HepG2 (cell line): ENCODE data around the gene MNAT1. TPM values are rescaled to one million over a fixed set of nuclear protein-coding genes. Genes with fewer than 3 reads are reported as not detected.
A peak's percentile ranks its signal among the peaks of the same experiment; 100 is the strongest.

Experiments
- ARHGAP35 ChIP-seq: sonication (generic); formaldehyde crosslinking; IDR thresholded peaks from 2 replicates; pipeline ENCODE4 v1.9.0; 2022; ENCODE audit warnings: mild to moderate bottlenecking, inconsistent platforms, moderate library complexity, missing genetic modification reagents, borderline replicate concordance
- ATRX ChIP-seq: sonication (generic); formaldehyde crosslinking; IDR thresholded peaks from 2 replicates; pipeline ENCODE4 v1.4.0; 2020; ENCODE audit warnings: missing genetic modification reagents, borderline replicate concordance
- CENPBD1 ChIP-seq: sonication (generic); formaldehyde crosslinking; IDR thresholded peaks from 2 replicates; pipeline ENCODE4 v1.8.0; 2022; ENCODE audit warnings: missing genetic modification reagents, low read depth, mild to moderate bottlenecking, borderline replicate concordance
- DRAP1 ChIP-seq: IDR thresholded peaks from 2 replicates; pipeline ENCODE4 v1.6.1; 2016; ENCODE audit warnings: missing genetic modification reagents, missing compliant biosample characterization
- EEA1 ChIP-seq: sonication (generic); formaldehyde crosslinking; IDR thresholded peaks from 2 replicates; pipeline ENCODE4 v1.5.1; 2020; ENCODE audit warnings: mild to moderate bottlenecking, missing genetic modification reagents, borderline replicate concordance
- EP300 ChIP-seq, 3 experiments: sonication (generic) in 1 of 3; formaldehyde crosslinking in 1 of 3; IDR thresholded peaks; 2 replicates each; pipeline versions ENCODE4 v1.5.1 to v1.6.1; 2011 to 2020; ENCODE audit warnings: low read depth in 2 of 3, low read length in 2 of 3, borderline replicate concordance in 1 of 3, improper control_type of control experiment in 1 of 3, mild to moderate bottlenecking in 1 of 3, missing genetic modification reagents in 1 of 3, moderate library complexity in 1 of 3
- MTF2 ChIP-seq: sonication (generic); formaldehyde crosslinking; IDR thresholded peaks from 2 replicates; pipeline ENCODE4 v1.5.0; 2020; ENCODE audit warnings: missing genetic modification reagents, borderline replicate concordance
- MXD1 ChIP-seq: sonication (generic); formaldehyde crosslinking; IDR thresholded peaks from 2 replicates; pipeline ENCODE4 v1.4.0; 2020; ENCODE audit warnings: mild to moderate bottlenecking, missing genetic modification reagents
- MYNN ChIP-seq: sonication (generic); formaldehyde crosslinking; IDR thresholded peaks from 2 replicates; pipeline ENCODE4 v1.4.0; 2020; ENCODE audit warnings: mild to moderate bottlenecking, low read depth, missing genetic modification reagents
- NCOR1 ChIP-seq: fragments of 200-600 bp; sonication (generic); IDR thresholded peaks from 2 replicates; pipeline ENCODE4 v1.7.0; 2017; ENCODE audit warnings: antibody characterized with exemption, low read length, borderline replicate concordance
- PATZ1 ChIP-seq: sonication (generic); formaldehyde crosslinking; IDR thresholded peaks from 2 replicates; pipeline ENCODE4 v1.4.0; 2020; ENCODE audit warnings: missing genetic modification reagents
- RARA ChIP-seq: IDR thresholded peaks from 2 replicates; pipeline ENCODE4 v1.6.1; 2016; ENCODE audit warnings: missing genetic modification reagents, missing compliant biosample characterization
- SIX4 ChIP-seq: sonication (generic); formaldehyde crosslinking; IDR thresholded peaks from 2 replicates; pipeline ENCODE4 v1.4.0; 2020; ENCODE audit warnings: missing genetic modification reagents
- SOX5 ChIP-seq: IDR thresholded peaks from 2 replicates; pipeline ENCODE4 v1.6.1; 2016; ENCODE audit warnings: borderline replicate concordance
- SYNCRIP ChIP-seq: fragments of 200-400 bp; formaldehyde crosslinking; IDR thresholded peaks from 2 replicates; pipeline ENCODE4 v1.6.1; 2018; ENCODE audit warnings: mild to moderate bottlenecking, low read depth, low read length; ENCODE audit not compliant: insufficient read depth
- TCF12 ChIP-seq, 2 experiments: fragments of 450-650 bp in 1 of 2; sonication (generic) in 1 of 2; formaldehyde crosslinking in 1 of 2; IDR thresholded peaks; 2 replicates each; pipeline versions ENCODE4 v1.6.1 to v1.8.0; 2017 to 2022; ENCODE audit warnings: antibody characterized with exemption in 1 of 2, mild to moderate bottlenecking in 1 of 2, missing genetic modification reagents in 1 of 2, moderate library complexity in 1 of 2
- TFE3 ChIP-seq: IDR thresholded peaks from 2 replicates; pipeline ENCODE4 v1.6.1; 2016
- TGIF2 ChIP-seq: IDR thresholded peaks from 2 replicates; pipeline ENCODE4 v1.6.1; 2016; ENCODE audit warnings: control low read depth, missing compliant biosample characterization
- XBP1 ChIP-seq: sonication (generic); formaldehyde crosslinking; IDR thresholded peaks from 2 replicates; pipeline ENCODE4 v1.5.0; 2020; ENCODE audit warnings: missing genetic modification reagents
- ZNF652 ChIP-seq: IDR thresholded peaks from 2 replicates; pipeline ENCODE4 v1.6.1; 2016; ENCODE audit warnings: low read depth, borderline replicate concordance
- ZNF776 ChIP-seq: sonication (generic); formaldehyde crosslinking; IDR thresholded peaks from 2 replicates; pipeline ENCODE4 v1.4.0; 2020; ENCODE audit warnings: mild to moderate bottlenecking, missing genetic modification reagents
- polyA plus RNA-seq, 8 experiments: library from polyadenylated mRNA; depleted of rRNA in 3 of 8; stranded (reverse) in 7 of 8; unstranded in 1 of 8; fragments of >200 nt; fragmentation: Illumina TruSeq in 4 of 8; extraction: Trizol in 4 of 8; gene quantifications; 2 replicates each; pipeline versions ENCODE4 v1.2.1 to v1.2.3, GENCODE V29; 2011 to 2016; ENCODE audit warnings: low read depth in 4 of 8, missing spikeins in 1 of 8, mixed read lengths in 1 of 8; ENCODE audit not compliant: insufficient read depth in 1 of 8
- total RNA-seq, 5 experiments: library from RNA; depleted of rRNA; stranded (reverse); fragments of >200 nt; fragmentation: Illumina TruSeq; extraction: Trizol; gene quantifications; 2 replicates each; pipeline ENCODE4 v1.2.3, GENCODE V29; 2016; ENCODE audit warnings: low read depth in 1 of 5

Gene MNAT1
- total and polyA plus RNA-seq, 2 of the 13 experiments (the other 11 are each of a cell fraction or from before 2014, with no cell fraction given) = 49.2 to 94.8 TPM

GRCh38 chr14:60722357-60723115 is 12.0 kb upstream of the MNAT1 start (continued):
- TF ChIP-seq EP300 (IDR thresholded peaks at IDR 0.05; ENCODE audit: low read depth in 2 of 2, low read length in 2 of 2) (0 out of 4 replicates have a peak, but pooled peaks of 1 of the 2 experiments have one; percentile 21), EP300 (CRISPR knock-in tag; IDR thresholded peaks at IDR 0.05; ENCODE audit: borderline replicate concordance) (no peak), TGIF2 (CRISPR knock-in tag) (peak; percentile 99), ATRX (CRISPR knock-in tag) (no peak), PATZ1 (CRISPR knock-in tag) (peak; percentile 43), SIX4 (CRISPR knock-in tag) (peak; percentile 99), NCOR1 (peak; percentile 28; the same call in 1 of the 2 replicates), DRAP1 (CRISPR knock-in tag) (peak; percentile 86), MYNN (CRISPR knock-in tag) (no peak), ZNF652 (CRISPR knock-in tag) (peak; percentile 90), MTF2 (0 out of 2 replicates have a peak, but pooled peaks have one; percentile 10), SYNCRIP (no peak), ZNF776 (CRISPR knock-in tag) (peak; percentile 19; the same call in 1 of the 2 replicates), RARA (CRISPR knock-in tag) (peak; percentile 29; the same call in 1 of the 2 replicates), TCF12 (IDR thresholded peaks at IDR 0.05) (no peak), TCF12 (CRISPR knock-in tag; IDR thresholded peaks at IDR 0.05) (0 out of 2 replicates have a peak, but pooled peaks have one; percentile 55), EEA1 (CRISPR knock-in tag) (0 out of 2 replicates have a peak, but pooled peaks have one; percentile 72), ARHGAP35 (CRISPR knock-in tag) (peak; percentile 48; the same call in 1 of the 2 replicates), SOX5 (CRISPR knock-in tag) (peak; percentile 56; the same call in 1 of the 2 replicates), CENPBD1 (CRISPR knock-in tag) (no peak), MXD1 (CRISPR knock-in tag) (peak; percentile 81; the same call in 1 of the 2 replicates), XBP1 (CRISPR knock-in tag) (no peak), TFE3 (CRISPR knock-in tag) (peak; percentile 57; the same call in 1 of the 2 replicates)
